Ramos (cell line): ENCODE results near the gene AOPEP.

Experiments used
- in situ Hi-C: fragments of 300-500 bp; cut with MboI; formaldehyde crosslinking; loops from one replicate; pipeline ENCODE4 v1.14.3; 2022; ENCODE audit warnings: low sequenced_read_pairs; ENCODE audit not compliant: unreplicated experiment

The AOPEP gene

DNA sequence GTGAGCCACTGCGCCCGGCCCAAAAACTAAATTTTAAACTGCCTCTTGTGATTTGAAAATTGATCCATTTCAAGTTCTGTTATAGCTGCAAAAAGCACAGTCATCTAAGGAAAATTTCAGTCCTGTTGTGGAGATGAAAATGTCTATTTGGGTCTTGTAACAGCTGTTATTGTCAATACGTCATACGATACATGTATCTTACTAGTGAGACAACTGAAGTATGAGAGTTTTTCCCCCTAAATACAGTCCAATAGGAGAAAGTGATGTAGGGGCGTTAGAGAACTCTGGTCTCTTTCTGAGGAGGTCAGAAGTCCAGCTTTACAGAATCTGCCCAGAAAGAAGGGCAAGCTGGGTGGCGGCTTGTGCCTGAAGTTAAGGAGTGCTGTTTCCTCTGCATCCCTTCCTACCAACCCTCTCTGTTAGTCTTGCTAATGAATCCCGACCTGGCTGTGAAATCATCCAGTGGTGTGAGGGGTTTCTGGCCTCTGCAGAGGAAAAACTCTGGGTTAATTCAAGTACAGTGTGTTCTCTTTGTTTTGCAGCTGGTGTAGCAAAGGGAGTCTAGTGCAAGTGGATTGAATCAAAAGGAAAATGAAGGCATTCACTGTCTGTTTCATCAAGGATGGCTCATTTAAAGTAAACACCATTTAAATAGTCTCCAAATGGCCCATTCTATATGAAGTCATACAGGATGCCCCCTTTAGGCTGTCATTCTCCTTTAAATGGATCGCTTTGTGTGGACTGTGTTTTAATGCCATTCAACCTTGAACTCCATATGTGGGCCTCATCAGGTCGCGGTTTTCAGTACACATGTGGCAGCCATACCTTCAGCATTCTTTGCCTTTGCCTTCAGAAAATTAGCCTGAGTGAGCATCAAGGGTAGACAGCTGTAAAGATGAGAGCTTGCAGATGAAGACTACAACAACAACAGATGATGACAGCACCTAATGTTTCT, 59.0 kb downstream of the AOPEP start:
- in situ Hi-C loops = loop anchor here (10.0 kb wide), 2 partner anchors 129 to 339 kb away; no protein-coding TSS in a partner anchor

DNA sequence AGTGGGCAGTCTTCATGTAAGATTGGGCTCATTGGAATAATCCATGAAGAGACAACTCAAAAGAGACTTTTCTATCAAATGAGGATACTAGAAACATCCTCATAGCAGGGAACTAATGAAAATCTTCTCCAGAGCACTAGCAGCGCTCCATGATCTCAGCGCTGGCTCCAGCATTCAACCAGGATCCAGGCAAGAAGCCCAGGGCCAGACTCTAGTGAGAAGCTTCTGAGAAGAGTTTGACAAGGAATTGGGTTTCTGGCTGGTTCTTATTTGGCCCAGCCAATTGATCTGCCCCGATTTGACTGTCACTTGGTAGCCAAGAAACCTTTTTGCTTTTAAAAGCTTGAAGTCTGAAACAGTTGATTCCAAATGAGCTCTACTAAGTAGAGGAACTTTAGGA, 60.1 kb downstream of the AOPEP start:
- in situ Hi-C loops = loop anchor here (10.0 kb wide), 2 partner anchors 128 to 338 kb away; no protein-coding TSS in a partner anchor

DNA sequence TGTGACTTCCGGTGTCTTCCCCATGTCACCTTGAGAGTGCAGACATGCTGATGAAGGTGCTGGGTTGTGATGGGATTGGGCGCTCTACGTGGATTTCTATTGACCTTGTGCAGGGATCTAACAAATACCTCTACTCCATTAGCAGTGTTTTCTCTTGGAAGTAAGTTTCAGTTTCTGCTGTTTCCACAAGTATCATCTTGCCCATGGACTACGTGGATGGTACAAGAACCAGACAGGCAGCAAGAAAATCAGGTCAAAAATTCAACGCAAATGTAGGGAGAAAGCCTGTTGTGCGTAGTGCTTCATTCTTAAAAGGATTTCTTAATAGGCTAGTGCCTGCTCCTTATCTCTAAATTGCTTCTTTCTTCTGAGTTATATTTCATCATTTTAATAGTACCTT, 60.8 kb downstream of the AOPEP start:
- in situ Hi-C loops = loop anchor here (10.0 kb wide), 2 partner anchors 128 to 338 kb away; no protein-coding TSS in a partner anchor

DNA sequence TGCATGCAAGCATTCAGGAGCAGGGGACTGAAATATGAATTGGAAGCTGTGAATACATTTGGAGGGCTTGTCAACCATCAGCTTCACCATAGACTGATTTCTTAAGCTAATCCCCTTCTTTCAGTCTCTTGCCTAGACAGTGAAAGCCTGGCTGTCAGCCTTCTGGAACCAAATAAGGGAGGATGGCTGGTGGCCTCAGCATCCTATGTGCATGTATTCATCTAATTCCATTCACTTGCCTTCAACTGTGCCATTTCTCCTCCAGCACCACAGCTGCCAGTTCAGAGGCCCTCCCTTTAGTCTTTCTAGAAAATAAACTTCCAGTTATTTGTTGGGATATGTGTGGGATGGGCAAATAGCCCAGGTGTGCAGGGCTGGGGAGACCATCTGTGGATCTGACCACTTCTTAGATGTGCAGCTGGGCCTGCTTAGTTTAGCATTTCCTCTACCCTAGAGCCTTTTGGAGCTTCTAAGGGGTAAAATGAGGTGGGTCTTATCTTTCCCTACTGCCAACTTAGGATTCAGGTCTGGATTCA, 62.1 kb downstream of the AOPEP start:
- in situ Hi-C loops = loop anchor here (10.0 kb wide), 2 partner anchors 126 to 336 kb away; no protein-coding TSS in a partner anchor

- in situ Hi-C loops = no loop called here
Observed at GRCh38 chr9:94791435-94791834, 64.9 kb downstream of the AOPEP start.

DNA sequence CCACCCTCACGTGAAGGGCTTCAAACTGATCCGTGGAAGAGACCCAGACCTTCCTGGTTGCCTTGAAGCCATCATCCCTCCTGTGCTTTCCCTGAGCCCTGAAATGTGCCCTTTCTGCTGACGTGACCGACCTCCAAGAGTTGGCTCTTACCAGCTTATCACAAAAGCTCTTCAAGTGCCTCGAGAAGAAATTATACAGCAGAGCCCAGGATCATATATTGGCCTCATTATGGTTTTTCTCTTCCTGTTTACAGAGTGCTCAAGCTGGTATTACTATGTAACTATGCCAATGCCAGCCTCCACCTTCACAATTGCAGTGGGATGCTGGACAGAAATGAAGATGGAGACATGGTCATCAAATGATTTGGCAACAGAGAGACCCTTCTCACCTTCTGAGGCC, 66.0 kb downstream of the AOPEP start:
- in situ Hi-C loops = no loop called here

DNA sequence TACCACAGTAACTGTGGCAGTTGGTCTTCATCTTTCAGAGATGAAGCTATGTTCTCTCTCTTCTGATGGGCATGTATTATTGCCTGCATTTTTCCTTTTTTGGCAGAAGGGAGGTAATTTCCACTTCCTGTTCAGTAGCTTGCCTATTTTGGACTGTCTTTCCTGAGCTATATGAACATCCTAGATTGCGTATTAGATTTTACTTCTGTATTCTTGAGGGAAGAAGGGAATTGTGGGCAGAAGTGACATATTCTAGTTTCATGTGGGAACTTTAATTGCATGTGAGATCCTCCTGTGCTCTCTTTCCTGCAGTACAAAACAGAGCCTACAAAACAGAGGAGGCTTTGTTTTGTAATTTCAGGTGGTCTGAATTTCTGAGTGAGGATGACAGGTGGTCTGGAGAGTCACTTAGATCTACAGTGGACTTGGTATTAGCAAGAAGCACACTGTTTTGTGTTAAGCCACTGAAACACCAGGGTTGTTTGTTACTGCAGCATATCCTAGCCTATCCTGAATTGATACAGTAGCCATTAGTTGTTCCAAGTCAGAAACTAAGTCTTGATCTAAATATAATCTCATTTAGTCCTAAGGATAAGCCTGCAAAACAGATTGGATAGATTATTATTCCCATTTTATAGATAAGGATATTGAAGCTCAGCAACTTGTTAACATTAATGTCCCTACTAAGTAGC, 68.1 kb downstream of the AOPEP start:
- in situ Hi-C loops = no loop called here

DNA sequence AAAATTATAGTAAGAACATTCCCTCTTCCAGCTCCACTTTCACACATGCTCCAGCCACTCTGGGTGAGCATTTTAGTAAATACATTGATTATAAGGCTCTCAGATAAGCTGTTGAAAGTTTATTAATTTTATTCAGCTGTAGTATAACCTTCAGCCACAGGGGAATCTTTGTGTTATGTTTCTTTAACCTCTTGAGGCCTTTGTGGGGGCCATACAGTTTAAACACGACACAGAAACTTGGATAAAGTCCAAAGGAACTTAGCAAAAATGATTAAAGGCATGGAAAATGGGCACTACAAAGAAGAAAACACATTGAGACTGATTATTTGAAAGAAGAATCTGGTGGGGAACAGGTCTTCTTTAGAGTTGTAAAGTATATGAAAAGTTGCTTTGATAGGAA, 70.2 kb downstream of the AOPEP start:
- in situ Hi-C loops = no loop called here

DNA sequence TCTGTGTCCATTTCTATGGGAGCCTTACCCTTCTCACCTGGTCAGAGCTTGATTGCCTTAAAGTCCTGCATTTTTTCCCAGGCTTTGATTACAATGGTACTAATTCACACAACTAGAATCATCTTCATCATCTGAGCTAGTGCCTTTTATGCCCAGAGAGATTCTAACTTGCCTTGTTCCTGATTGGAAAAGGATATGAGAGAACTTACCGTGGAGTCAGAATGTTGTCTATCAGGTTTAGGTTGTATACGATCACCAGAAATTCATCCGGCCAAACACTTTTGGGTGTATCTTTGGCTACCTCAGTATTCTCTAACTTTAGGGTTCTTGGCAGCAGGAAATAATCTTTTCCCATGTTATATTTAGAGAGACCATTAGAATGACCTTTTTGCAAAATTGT, 71.7 kb downstream of the AOPEP start:
- in situ Hi-C loops = no loop called here

- in situ Hi-C loops = no loop called here
Observed at GRCh38 chr9:94798708-94799107, 72.2 kb downstream of the AOPEP start.

DNA sequence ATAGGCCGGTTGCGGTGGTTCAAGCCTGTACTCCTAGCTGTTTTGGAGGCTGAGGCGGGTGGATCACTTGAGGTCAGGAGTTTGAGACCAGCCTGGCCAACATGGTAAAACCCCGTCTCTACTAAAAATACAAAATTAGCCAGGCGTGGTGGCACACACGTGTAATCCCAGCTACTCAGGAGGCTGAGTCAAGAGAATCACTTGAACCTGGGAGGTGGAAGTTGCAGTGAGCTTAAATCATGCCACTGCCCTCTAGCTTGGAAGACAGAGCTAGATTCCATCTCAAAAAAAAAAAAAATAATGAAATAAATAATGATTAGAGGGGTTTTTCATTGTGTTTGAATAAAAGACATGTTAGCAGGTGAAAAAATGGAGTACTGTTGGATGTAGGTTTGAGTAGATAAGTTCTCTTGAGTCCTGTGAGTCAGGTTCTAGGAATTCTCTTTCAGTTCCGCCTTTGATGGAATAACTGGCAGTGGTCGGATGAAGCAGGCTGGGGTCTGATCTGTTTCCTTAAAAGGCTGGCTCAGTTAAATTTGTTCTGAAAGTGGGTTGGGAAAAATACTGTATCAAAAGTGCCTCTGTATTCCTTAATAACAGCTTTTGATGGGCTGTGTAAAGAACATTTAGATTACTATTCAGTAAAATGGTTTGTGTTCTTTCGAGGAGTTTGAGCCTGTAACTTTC, 73.2 kb downstream of the AOPEP start:
- in situ Hi-C loops = no loop called here

DNA sequence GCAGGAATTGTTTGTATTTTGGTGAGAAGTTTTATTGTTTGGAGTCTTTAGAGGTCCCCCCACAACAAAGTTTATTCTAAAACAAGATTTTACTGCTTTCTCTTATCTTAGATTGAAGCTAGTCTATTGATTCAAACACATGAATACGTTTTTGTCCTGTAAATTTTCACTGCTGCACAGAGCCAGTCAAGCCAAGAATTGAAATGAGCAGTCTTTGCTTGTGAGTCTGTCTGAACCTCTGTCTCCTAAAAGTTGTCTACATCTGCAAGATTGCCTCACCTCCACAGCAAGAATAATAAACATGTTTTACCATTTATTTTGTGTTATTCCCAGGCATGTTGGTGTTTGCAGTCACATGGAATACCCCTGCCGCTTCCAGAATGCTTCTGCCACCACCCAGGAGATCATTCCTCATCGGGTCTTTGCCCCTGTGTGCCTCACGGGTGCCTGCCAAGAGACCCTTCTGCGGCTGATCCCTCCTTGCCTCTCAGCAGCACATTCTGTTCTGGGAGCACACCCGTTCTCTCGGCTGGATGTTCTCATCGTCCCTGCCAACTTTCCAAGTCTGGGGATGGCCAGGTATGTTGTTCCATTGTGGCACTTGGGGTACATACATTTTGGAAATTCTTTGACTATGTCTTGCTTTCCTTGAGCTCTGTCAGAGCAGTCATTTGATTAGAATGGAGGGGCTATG, 74.1 kb downstream of the AOPEP start:
- in situ Hi-C loops = no loop called here

DNA sequence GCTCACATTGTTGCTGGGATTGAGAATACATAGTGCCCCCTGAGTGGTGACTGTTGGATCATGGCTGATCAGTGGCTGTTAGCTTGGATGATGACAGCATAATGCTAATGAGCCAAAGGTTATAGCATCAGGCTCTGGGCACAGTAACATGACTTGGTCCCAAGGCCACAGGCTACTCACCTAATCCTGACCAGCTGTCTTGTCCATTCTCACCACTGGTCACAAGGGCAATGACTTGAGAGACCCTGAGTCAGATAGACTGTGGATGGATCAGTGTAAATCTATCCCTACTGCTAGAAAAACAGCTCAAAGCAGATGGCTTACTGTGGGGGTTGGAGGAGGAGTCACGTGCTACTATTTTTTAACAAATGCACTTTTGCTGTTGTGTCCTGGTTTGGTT, 74.7 kb downstream of the AOPEP start:
- in situ Hi-C loops = no loop called here

DNA sequence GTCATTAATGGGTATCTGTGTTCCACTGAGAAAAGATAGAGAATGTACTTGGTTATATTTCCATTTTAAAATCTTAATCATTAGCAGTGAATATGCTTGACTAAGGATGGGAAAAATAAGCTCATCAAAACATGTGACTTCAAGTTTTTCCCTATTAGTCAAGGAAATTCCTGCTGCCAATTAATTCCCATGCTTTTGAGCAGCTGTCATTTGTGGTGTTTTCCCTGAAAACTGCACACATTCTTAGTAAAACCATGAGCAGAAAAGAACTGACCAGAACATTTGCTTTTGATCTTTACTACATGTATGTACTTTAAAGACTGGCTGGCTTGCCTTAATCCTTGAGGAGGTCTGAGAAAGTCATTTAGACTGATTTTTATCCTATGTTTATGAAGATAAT, 75.2 kb downstream of the AOPEP start:
- in situ Hi-C loops = no loop called here

- in situ Hi-C loops = no loop called here
Observed at GRCh38 chr9:94802251-94802650, 75.8 kb downstream of the AOPEP start.

- in situ Hi-C loops = no loop called here
Observed at GRCh38 chr9:94802793-94803192, 76.3 kb downstream of the AOPEP start.

DNA sequence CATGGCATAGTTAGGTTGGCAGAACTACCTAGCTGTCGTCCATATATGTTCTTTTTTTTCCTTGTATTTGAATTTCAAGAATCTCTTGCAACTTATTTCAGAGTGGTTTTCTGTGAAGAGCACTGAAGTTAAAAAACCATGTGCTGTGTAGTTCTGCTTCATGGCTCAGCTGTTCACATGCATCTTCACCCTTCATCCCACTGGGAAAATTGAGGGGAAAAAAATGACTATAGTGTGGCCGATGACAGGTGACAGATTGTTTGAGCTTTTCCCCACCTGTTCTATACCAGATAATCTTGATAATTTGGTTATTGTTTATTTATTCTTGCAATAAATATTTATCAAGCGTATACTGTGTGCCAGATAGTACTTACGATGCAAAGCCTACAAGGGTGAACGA, 77.8 kb downstream of the AOPEP start:
- in situ Hi-C loops = no loop called here

- in situ Hi-C loops = no loop called here
Observed at GRCh38 chr9:94805051-94805489, 78.6 kb downstream of the AOPEP start.

DNA sequence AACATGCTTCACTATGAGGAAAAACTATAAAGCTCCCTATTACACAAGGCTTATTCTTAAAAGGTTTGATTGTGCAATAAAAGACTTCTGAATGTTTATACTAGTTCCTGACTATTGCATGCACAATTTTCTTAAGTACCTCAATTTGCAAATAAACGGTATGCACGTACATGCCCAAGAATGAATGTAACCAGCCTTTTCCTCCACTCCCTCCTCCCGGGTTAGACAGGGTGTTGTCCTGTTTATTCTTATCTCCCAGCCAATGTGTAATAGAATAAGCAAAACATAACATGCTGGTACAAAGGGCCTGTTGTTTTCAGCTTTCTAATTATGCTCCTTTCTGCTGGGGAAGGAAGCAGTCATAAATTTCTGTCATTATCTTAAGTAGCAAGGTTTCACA, 79.1 kb downstream of the AOPEP start:
- in situ Hi-C loops = no loop called here
